HT1080 (cell line): ENCODE results near the gene AMDHD2. TPM values are rescaled to one million over a fixed set of nuclear protein-coding genes. Genes with fewer than 3 reads are reported as not detected.
A peak's percentile ranks its signal among the peaks of the same experiment; 100 is the strongest.

Experiments
- DNase-seq: peaks from one replicate; pipeline ENCODE4 v3.0.0-alpha.2; 2015; ENCODE audit warnings: low read depth
- total RNA-seq: library from RNA; depleted of rRNA; stranded (reverse); fragments of >200 nt; shearing (Covaris generic); gene quantifications from 2 replicates; pipeline ENCODE4 v1.2.3, GENCODE V29; 2014

AMDHD2 gene
- total RNA-seq, 1 experiment from 2014 or later: 40.4 TPM

- DNase-seq: no peak
Observed at GRCh38 chr16:2498531-2499253, 21.5 kb upstream of the AMDHD2 start.

GRCh38 chr16:2499454-2499853 is 20.7 kb upstream of the AMDHD2 start:
- no peak for DNase-seq

- DNase-seq: no peak
Observed at GRCh38 chr16:2499890-2500429, 20.2 kb upstream of the AMDHD2 start.

GRCh38 chr16:2500430-2500917 is 19.7 kb upstream of the AMDHD2 start:
- DNase-seq: no peak

- DNase-seq: peak; percentile 72
Observed at GRCh38 chr16:2500918-2501750, 19.0 kb upstream of the AMDHD2 start.

GRCh38 chr16:2501946-2502895 is 17.9 kb upstream of the AMDHD2 start:
- no peak for DNase-seq

GRCh38 chr16:2505695-2506094 is 14.5 kb upstream of the AMDHD2 start:
- DNase-seq: no peak

- no peak for DNase-seq
Observed at GRCh38 chr16:2507052-2507659, 13.0 kb upstream of the AMDHD2 start.

- DNase-seq: no peak
Observed at GRCh38 chr16:2507665-2508064, 12.5 kb upstream of the AMDHD2 start.

- DNase-seq: no peak
Observed at GRCh38 chr16:2508722-2509400, 11.3 kb upstream of the AMDHD2 start.

- no peak for DNase-seq
Observed at GRCh38 chr16:2511128-2511800, 8.9 kb upstream of the AMDHD2 start.

GRCh38 chr16:2511996-2512734 is 8.0 kb upstream of the AMDHD2 start:
- no peak for DNase-seq

GRCh38 chr16:2512735-2513404 is 7.3 kb upstream of the AMDHD2 start:
- DNase-seq: no peak

- peak; percentile 75 for DNase-seq
Observed at GRCh38 chr16:2513405-2514332, 6.5 kb upstream of the AMDHD2 start, which contains the start of gene ATP6V0C. TSS of gene ATP6V0C (plus strand) at chr16:2513952. CDS start at chr16:2514104, 152 bp downstream.

- DNase-seq: no peak
Observed at GRCh38 chr16:2514333-2515179, 5.6 kb upstream of the AMDHD2 start.
